Neural cell (in vitro differentiated cells): ENCODE data around the gene ATXN2. TPM values are rescaled to one million over a fixed set of nuclear protein-coding genes. Genes with fewer than 3 reads are reported as not detected.

Experiments used
- H2AFZ ChIP-seq: fragments of 200-600, 300-800 bp; sonication (generic), shearing (Covaris generic); 2 replicates; pipeline ENCODE4 v1.6.0; 2014; ENCODE audit warnings: low read depth, mild to moderate bottlenecking, antibody characterized with exemption, low read length, moderate library complexity
- H3F3A ChIP-seq: fragments of 200-600 bp; shearing (Covaris generic); 2 replicates; pipeline ENCODE4 v1.6.1; 2016; ENCODE audit warnings: mild to moderate bottlenecking, moderate library complexity, mixed read lengths, antibody characterized with exemption, low read length; ENCODE audit not compliant: insufficient read depth, poor library complexity, severe bottlenecking
- H3K27ac ChIP-seq: fragments of 200-600, 300-800 bp; sonication (generic), shearing (Covaris generic); 2 replicates; pipeline ENCODE4 v1.5.1; 2014; ENCODE audit warnings: mild to moderate bottlenecking, low read length, moderate library complexity
- H3K27me3 ChIP-seq: fragments of 300-800, 200-600 bp; sonication (generic), shearing (Covaris generic); 2 replicates; pipeline ENCODE4 v1.6.0; 2014; ENCODE audit warnings: mild to moderate bottlenecking, low read depth, low read length, moderate library complexity; ENCODE audit not compliant: insufficient read depth
- H3K36me3 ChIP-seq: fragments of 300-800, 200-600 bp; sonication (generic), shearing (Covaris generic); 2 replicates; pipeline ENCODE4 v1.5.1; 2014; ENCODE audit warnings: mild to moderate bottlenecking, antibody characterized with exemption, low read length, moderate library complexity; ENCODE audit not compliant: insufficient read depth
- H3K4me2 ChIP-seq: fragments of 300-800, 200-600 bp; sonication (generic), shearing (Covaris generic); 2 replicates; pipeline ENCODE4 v1.6.0; 2014; ENCODE audit warnings: mild to moderate bottlenecking, low read length
- H3K4me3 ChIP-seq: fragments of 300-800, 200-600 bp; sonication (generic), shearing (Covaris generic); 2 replicates; pipeline ENCODE4 v1.5.1; 2014; ENCODE audit warnings: mild to moderate bottlenecking, low read length, moderate library complexity
- H3K79me2 ChIP-seq: fragments of 200-600 bp; shearing (Covaris generic); replicated peaks from 2 replicates; pipeline ENCODE4 v1.6.0; 2014; ENCODE audit warnings: mild to moderate bottlenecking, low read length, moderate library complexity; ENCODE audit not compliant: insufficient read depth
- H3K9ac ChIP-seq: fragments of 300-800, 200-600 bp; sonication (generic), shearing (Covaris generic); 2 replicates; pipeline ENCODE4 v1.6.1; 2016; ENCODE audit warnings: mild to moderate bottlenecking, low read length, mixed read lengths
- H3K9me2 ChIP-seq: fragments of 200-600 bp; shearing (Covaris generic); 2 replicates; pipeline ENCODE4 v1.6.1; 2016; ENCODE audit warnings: mild to moderate bottlenecking, low read length, mixed read lengths; ENCODE audit not compliant: insufficient read depth
- H3K9me3 ChIP-seq: fragments of 200-600, 300-800 bp; sonication (generic), shearing (Covaris generic); 2 replicates; pipeline ENCODE4 v1.6.1; 2016; ENCODE audit warnings: mild to moderate bottlenecking, mixed run types, low read length, moderate library complexity, mixed read lengths
- H4K20me1 ChIP-seq: fragments of 200-600 bp; shearing (Covaris generic); 2 replicates; pipeline ENCODE4 v1.6.1; 2016; ENCODE audit warnings: mild to moderate bottlenecking, mixed run types; ENCODE audit not compliant: insufficient read depth
- CTCF ChIP-seq: fragments of 450-650 bp; IDR thresholded peaks from 2 replicates; pipeline ENCODE4 v1.5.1; 2014; ENCODE audit warnings: antibody characterized with exemption, mild to moderate bottlenecking, moderate library complexity; ENCODE audit not compliant: poor library complexity, severe bottlenecking
- EP300 ChIP-seq: fragments of 450-650 bp; conservative IDR thresholded peaks from 2 replicates; pipeline ENCODE4 v1.6.1; 2014; ENCODE audit warnings: antibody characterized with exemption, mild to moderate bottlenecking, moderate library complexity; ENCODE audit not compliant: poor library complexity, severe bottlenecking
- EZH2 ChIP-seq: fragments of 200-600, 300-800 bp; shearing (Covaris generic), sonication (generic); IDR thresholded peaks from 2 replicates; pipeline ENCODE4 v1.6.1; 2014; ENCODE audit warnings: antibody characterized with exemption, low read length, borderline replicate concordance, mild to moderate bottlenecking; ENCODE audit not compliant: insufficient read depth, poor library complexity, severe bottlenecking
- MXI1 ChIP-seq: fragments of 450-650 bp; conservative IDR thresholded peaks from 2 replicates; pipeline ENCODE4 v1.6.1; 2014; ENCODE audit warnings: antibody characterized with exemption, mild to moderate bottlenecking; ENCODE audit not compliant: poor library complexity, severe bottlenecking
- POLR2AphosphoS5 ChIP-seq: IDR thresholded peaks from 2 replicates; pipeline ENCODE4 v1.6.1; 2012
- RAD21 ChIP-seq: fragments of 450-650 bp; conservative IDR thresholded peaks from 2 replicates; pipeline ENCODE4 v1.6.1; 2014; ENCODE audit warnings: antibody characterized with exemption, mild to moderate bottlenecking, moderate library complexity
- REST ChIP-seq: IDR thresholded peaks from 2 replicates; pipeline ENCODE4 v1.6.1; 2012; ENCODE audit warnings: borderline replicate concordance
- SMC3 ChIP-seq: fragments of 450-650 bp; conservative IDR thresholded peaks from 2 replicates; pipeline ENCODE4 v1.6.1; 2014; ENCODE audit warnings: antibody characterized with exemption, mild to moderate bottlenecking, moderate library complexity; ENCODE audit not compliant: poor library complexity
- TAF1 ChIP-seq: IDR thresholded peaks from 2 replicates; pipeline ENCODE4 v1.6.1; 2012; ENCODE audit warnings: low read depth
- polyA plus RNA-seq: library from polyadenylated mRNA; depleted of rRNA; stranded (reverse); fragments of >200 nt; gene quantifications from 2 replicates; pipeline ENCODE4 v1.2.3, GENCODE V29; 2014

ATXN2 gene
- polyA plus RNA-seq, 1 donor from 2014 or later, result 12.6 TPM

- H3K4me3 ChIP-seq, result no peak overlapping the region
- no peak overlapping the region for H3K27ac ChIP-seq
- no peaks in the 10 kb centered on the region for H3F3A ChIP-seq
- no peaks in the 10 kb centered on the region for H3K36me3 ChIP-seq
- H3K9me2 ChIP-seq, result no peaks in the 10 kb centered on the region
- TF ChIP-seq TAF1, result no peak
- no peak for TF ChIP-seq EP300
- no peak for TF ChIP-seq RAD21
- TF ChIP-seq EZH2, result no peak
- no peak for TF ChIP-seq SMC3
- no peak for TF ChIP-seq REST
- TF ChIP-seq MXI1, result no peak
- no peak for TF ChIP-seq CTCF
- no peak for TF ChIP-seq POLR2AphosphoS5
- no peaks in the 10 kb centered on the region for H3K79me2 ChIP-seq
- H3K27me3 ChIP-seq, result no peaks in the 10 kb centered on the region
- no peaks in the 10 kb centered on the region for H3K9me3 ChIP-seq
- H2AFZ ChIP-seq, result no peak overlapping the region
- no peak overlapping the region for H3K9ac ChIP-seq
- no peak overlapping the region for H3K4me2 ChIP-seq
- H4K20me1 ChIP-seq, result no peaks in the 10 kb centered on the region
Observed at GRCh38 chr12:111430433-111431353, 168.4 kb downstream of the ATXN2 start.

- H3K9ac ChIP-seq, result no peak overlapping the region
- no peak for TF ChIP-seq RAD21
- H3K36me3 ChIP-seq, result no peaks in the 10 kb centered on the region
- no peak overlapping the region for H3K4me3 ChIP-seq
- H3K4me2 ChIP-seq, result no peak overlapping the region
- no peak overlapping the region for H2AFZ ChIP-seq
- no peaks in the 10 kb centered on the region for H3K27me3 ChIP-seq
- H3K27ac ChIP-seq, result no peak overlapping the region
- H3K9me3 ChIP-seq, result no peaks in the 10 kb centered on the region
- no peaks in the 10 kb centered on the region for H3F3A ChIP-seq
- no peaks in the 10 kb centered on the region for H4K20me1 ChIP-seq
- H3K79me2 ChIP-seq, result no peaks in the 10 kb centered on the region
- no peaks in the 10 kb centered on the region for H3K9me2 ChIP-seq
Observed at GRCh38 chr12:111429828-111430432, 169.2 kb downstream of the ATXN2 start.
